Measurements from ENCODE around the gene FAT2.

Gene FAT2

DNA sequence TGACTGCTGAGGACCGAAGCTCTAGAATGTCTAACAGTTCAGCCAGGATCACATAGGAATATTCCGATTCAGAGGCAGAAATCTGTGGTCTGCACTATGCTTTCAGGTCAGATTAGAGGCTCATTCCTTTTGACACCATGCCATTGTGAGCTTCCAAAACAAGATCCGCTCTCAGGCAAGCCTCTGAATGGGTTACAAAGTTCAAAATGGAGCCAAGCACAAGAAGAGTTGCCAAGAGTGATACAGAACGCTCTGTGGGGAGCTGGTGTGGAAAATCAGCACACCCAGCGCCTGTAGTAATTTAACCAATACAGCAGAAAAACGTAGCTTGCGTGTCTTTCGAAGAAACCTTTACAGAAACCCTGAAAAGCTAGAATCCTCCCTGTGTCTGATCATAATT is 33.3 kb upstream of the FAT2 start:
- H3K27me3 ChIP-seq (ENCODE audit: control insufficient read depth, insufficient read depth, low read length) = no peaks in the 10 kb centered on the region
- H3K4me1 ChIP-seq (ENCODE audit: control insufficient read depth, insufficient read depth, low read length) = peaks cover 18% of the 10 kb centered on the region
- H3K9me3 ChIP-seq (ENCODE audit: control insufficient read depth, insufficient read depth, low read depth, low read length) = no peaks in the 10 kb centered on the region
- no peaks in the 10 kb centered on the region for H3K36me3 ChIP-seq (ENCODE audit: control insufficient read depth, insufficient read depth, low read length)
- no peak overlapping the region for H3K4me3 ChIP-seq (ENCODE audit: low read depth, low read length)
- H3K27ac ChIP-seq (ENCODE audit: low read depth, low read length) = no peak overlapping the region
- H3K9ac ChIP-seq (ENCODE audit: low read length) = no peak overlapping the region

DNA sequence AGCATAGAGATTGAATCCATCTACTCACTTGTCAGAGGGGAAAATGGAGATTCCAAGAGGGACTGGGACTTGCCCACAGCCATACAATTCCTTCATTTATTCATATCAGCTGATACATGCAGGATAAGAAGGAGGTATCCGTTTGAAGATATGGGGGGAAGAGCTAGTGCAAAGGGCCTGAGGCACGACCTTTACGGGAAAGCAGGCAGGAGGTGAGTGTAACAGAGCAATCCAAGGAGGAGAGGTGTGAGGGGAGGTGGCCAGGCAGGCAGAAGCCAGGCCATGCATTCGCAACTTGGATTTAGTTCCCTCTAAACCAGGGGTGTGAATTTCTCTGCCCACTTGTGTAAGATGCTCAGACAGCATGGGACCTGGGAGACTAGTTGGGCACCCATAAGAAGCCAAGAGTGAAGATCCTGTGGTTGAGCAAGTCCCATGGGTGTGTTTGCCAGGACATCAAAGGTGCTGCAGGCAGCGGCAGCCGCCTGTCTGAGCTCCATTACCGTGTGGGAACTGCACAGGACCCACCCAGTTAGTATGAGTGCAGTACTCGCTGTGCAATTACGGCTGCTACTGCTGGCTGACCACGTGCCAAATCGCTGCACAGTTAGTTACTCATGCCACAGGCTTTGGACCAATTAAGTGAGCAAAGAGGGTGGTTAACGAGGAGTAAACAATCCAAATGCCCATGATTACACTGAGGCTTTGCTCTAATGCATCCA is 31.4 kb upstream of the FAT2 start:
- Histone ChIP-seq H3K4me1 (ENCODE audit: control insufficient read depth, insufficient read depth, low read length) (peaks cover 23% of the 10 kb centered on the region), H3K27me3 (ENCODE audit: control insufficient read depth, insufficient read depth, low read length) (no peaks in the 10 kb centered on the region), H3K4me3 (ENCODE audit: low read depth, low read length) (no peak overlapping the region), H3K27ac (ENCODE audit: low read depth, low read length) (no peak overlapping the region), H3K36me3 (ENCODE audit: control insufficient read depth, insufficient read depth, low read length) (no peaks in the 10 kb centered on the region), H3K9ac (ENCODE audit: low read length) (no peak overlapping the region), H3K9me3 (ENCODE audit: control insufficient read depth, insufficient read depth, low read depth, low read length) (no peaks in the 10 kb centered on the region)

DNA sequence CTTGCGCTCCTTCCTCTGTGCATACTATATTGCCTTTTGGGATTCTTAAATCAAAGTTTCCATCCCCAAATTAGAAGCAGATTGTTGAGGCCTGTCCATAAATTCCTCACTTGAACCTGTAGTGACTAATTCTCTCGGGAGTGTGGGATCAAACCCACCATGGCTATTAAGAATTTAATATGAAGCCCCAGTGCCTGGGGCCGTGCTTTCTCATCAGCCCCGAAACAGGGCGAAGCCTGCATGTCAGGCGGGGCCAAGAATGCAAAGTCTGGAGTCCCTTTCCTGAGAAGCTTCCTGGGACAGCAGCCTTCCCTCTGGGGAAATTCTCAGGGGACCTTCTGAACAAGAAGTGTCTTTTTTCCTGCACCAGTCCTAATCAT is 29.3 kb upstream of the FAT2 start:
- H3K4me1 ChIP-seq (ENCODE audit: control insufficient read depth, insufficient read depth, low read length) = peaks cover 32% of the 10 kb centered on the region
- no peaks in the 10 kb centered on the region for H3K36me3 ChIP-seq (ENCODE audit: control insufficient read depth, insufficient read depth, low read length)
- no peak overlapping the region for H3K9ac ChIP-seq (ENCODE audit: low read length)
- no peaks in the 10 kb centered on the region for H3K9me3 ChIP-seq (ENCODE audit: control insufficient read depth, insufficient read depth, low read depth, low read length)
- H3K4me3 ChIP-seq (ENCODE audit: low read depth, low read length) = no peak overlapping the region; the same call in 1 of the 2 replicates
- no peaks in the 10 kb centered on the region for H3K27me3 ChIP-seq (ENCODE audit: control insufficient read depth, insufficient read depth, low read length)
- no peak overlapping the region for H3K27ac ChIP-seq (ENCODE audit: low read depth, low read length)

DNA sequence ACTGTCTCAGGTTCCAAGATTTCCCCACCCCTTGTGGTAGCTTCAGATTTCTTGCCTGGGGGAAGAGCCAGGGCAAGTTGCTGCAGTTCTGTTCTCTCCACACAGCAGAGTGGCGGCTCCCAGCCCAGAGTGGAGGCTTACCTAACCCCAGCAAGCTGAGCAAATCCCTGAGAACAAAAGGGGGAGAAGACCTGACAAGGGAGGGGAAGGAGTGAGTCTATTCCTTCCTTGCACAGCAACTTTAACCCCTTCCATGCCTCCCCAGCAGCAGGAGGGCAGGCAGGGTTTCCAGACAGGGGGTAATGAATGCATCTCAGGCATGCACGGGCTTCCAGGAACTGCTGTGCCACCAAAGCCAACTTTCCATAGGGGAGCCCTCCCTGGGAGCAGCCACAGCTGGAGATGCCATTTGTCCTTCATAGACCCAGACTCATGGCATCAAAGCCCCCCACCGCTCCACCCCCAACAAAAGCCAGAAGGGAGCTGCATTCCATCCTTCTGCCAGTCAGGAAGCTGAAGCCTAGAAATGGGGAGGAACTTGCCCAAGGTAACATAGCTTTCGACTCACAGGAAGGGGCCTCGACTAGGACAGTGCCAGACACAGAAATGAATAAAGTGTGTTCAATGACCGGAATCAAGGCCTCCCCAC is 28.8 kb upstream of the FAT2 start:
- H3K27ac ChIP-seq (ENCODE audit: low read depth, low read length) = no peak overlapping the region; the same call in 1 of the 2 replicates
- no peak overlapping the region for H3K9ac ChIP-seq (ENCODE audit: low read length)
- H3K36me3 ChIP-seq (ENCODE audit: control insufficient read depth, insufficient read depth, low read length) = no peaks in the 10 kb centered on the region
- H3K4me3 ChIP-seq (ENCODE audit: low read depth, low read length) = no peak overlapping the region; the same call in 1 of the 2 replicates
- peaks cover 37% of the 10 kb centered on the region for H3K4me1 ChIP-seq (ENCODE audit: control insufficient read depth, insufficient read depth, low read length)
- H3K9me3 ChIP-seq (ENCODE audit: control insufficient read depth, insufficient read depth, low read depth, low read length) = no peaks in the 10 kb centered on the region
- H3K27me3 ChIP-seq (ENCODE audit: control insufficient read depth, insufficient read depth, low read length) = no peaks in the 10 kb centered on the region

DNA sequence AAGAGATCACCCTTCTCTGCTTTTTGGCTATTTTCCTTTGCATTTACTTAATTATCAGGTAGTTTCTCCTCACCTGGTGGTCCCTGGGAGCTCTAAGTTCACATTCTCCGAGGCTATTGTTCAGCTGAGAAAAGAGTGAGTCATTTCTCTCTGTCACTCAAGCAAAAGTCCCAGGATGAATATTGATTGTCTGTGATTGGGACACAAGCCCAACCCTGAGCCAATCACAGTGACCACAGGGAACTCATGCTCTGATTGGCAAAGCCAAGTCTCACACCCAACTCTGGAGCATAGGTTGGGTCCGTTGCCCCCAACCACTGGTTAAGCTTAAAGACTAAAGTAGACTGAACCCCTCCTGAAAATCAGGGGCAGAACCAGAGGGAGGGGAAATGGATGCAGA is 27.8 kb upstream of the FAT2 start:
- Histone ChIP-seq H3K27me3 (ENCODE audit: control insufficient read depth, insufficient read depth, low read length) (no peaks in the 10 kb centered on the region), H3K9ac (ENCODE audit: low read length) (no peak overlapping the region), H3K4me1 (ENCODE audit: control insufficient read depth, insufficient read depth, low read length) (peaks cover 37% of the 10 kb centered on the region), H3K27ac (ENCODE audit: low read depth, low read length) (no peak overlapping the region), H3K36me3 (ENCODE audit: control insufficient read depth, insufficient read depth, low read length) (no peaks in the 10 kb centered on the region), H3K4me3 (ENCODE audit: low read depth, low read length) (no peak overlapping the region), H3K9me3 (ENCODE audit: control insufficient read depth, insufficient read depth, low read depth, low read length) (no peaks in the 10 kb centered on the region)

DNA sequence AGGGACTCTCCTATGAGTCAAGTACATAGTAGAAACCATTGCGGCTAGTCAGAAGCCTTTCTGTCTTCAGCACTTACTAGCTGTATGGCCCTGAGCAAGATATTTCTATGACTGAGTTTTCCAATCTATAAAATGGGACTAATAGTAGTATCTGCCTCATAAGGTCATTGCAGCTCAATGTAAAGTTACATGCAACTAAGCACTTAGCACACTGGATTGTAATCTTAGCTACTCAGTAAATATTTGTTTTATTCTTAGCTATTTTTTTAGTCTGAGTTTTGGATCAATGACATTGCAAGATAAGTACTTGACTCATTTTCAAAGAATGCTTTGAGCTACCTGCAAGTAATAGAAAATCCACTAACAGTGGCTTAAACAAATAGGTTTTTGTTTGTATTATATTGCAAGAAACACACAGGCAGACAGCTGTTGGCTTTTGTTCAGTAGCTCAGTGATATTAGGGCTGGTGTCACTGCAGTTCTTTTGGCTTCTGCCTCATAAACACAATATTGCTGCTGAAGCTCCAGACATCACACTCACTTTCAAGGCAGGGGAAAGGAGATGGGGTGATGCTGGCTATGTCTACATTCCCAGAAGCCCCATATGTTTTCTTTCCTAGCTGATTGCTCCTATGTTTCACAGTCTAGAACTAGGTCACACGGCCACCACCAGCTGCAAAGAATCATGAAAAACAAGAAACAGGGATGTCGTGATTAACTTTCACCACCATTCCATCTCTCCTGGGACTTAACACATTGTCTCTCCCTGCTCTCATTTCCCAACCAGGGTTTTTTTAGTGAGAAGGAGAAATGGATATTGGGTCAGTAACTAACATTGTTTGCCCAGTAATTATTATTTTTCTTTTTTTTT is 26.9 kb upstream of the FAT2 start:
- H3K27me3 ChIP-seq (ENCODE audit: control insufficient read depth, insufficient read depth, low read length) = no peaks in the 10 kb centered on the region
- no peak overlapping the region for H3K27ac ChIP-seq (ENCODE audit: low read depth, low read length)
- H3K9ac ChIP-seq (ENCODE audit: low read length) = no peak overlapping the region

DNA sequence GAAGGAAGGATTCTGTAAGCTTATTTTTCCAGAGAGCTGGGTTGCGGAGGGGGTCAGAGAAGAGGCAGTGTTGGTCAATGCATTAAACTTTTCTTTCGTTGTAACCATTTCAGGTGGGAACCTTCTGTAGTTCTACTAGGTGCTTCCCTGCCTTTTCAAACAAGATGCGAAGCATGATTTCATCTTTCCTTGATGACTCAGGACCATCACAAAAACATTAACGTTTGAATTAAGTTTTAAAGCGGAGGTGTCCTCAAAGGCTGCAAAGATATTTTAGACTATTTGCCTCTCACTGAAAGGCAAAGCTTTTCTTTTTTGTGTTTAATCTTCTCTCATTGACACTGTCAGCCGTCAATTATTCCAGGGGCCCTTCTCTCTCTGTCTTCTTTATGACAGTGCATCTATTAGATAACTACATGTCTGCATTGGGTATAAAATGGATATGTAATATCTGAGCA is 26.3 kb upstream of the FAT2 start:
- H3K9ac ChIP-seq (ENCODE audit: low read length) = no peak overlapping the region
- no peak overlapping the region for H3K27ac ChIP-seq (ENCODE audit: low read depth, low read length)
- H3K4me1 ChIP-seq (ENCODE audit: control insufficient read depth, insufficient read depth, low read length) = peaks cover 37% of the 10 kb centered on the region
- no peak overlapping the region for H3K4me3 ChIP-seq (ENCODE audit: low read depth, low read length)
- H3K36me3 ChIP-seq (ENCODE audit: control insufficient read depth, insufficient read depth, low read length) = no peaks in the 10 kb centered on the region
- no peaks in the 10 kb centered on the region for H3K27me3 ChIP-seq (ENCODE audit: control insufficient read depth, insufficient read depth, low read length)
- no peaks in the 10 kb centered on the region for H3K9me3 ChIP-seq (ENCODE audit: control insufficient read depth, insufficient read depth, low read depth, low read length)

More for the DNA sequence above, 26.9 kb upstream of the FAT2 start:
- H3K36me3 ChIP-seq (ENCODE audit: control insufficient read depth, insufficient read depth, low read length) = no peaks in the 10 kb centered on the region
- H3K9me3 ChIP-seq (ENCODE audit: control insufficient read depth, insufficient read depth, low read depth, low read length) = no peaks in the 10 kb centered on the region
- no peak overlapping the region for H3K4me3 ChIP-seq (ENCODE audit: low read depth, low read length)
- peaks cover 37% of the 10 kb centered on the region for H3K4me1 ChIP-seq (ENCODE audit: control insufficient read depth, insufficient read depth, low read length)

DNA sequence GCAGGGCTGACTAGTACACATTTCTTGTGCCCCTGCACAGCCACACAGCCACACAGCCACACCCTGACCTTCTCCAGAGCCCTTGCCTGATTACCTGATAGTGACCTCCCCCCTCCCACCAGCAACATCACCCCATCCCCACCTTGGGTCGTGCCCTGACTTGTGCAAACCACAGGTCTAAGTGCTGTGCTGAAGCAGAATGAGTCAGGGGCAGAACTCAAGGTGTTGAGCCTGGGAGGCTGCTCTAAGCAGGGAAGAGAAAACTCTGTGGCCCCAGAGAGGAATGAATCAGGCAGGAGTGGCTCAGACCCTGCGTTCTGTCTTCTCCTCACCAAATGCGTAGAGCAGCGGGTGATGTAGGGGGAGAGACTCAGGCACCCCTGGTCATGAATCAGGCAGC is 24.3 kb upstream of the FAT2 start:
- H3K4me1 ChIP-seq (ENCODE audit: control insufficient read depth, insufficient read depth, low read length) = peaks cover 32% of the 10 kb centered on the region
- no peaks in the 10 kb centered on the region for H3K9me3 ChIP-seq (ENCODE audit: control insufficient read depth, insufficient read depth, low read depth, low read length)
- H3K27me3 ChIP-seq (ENCODE audit: control insufficient read depth, insufficient read depth, low read length) = no peaks in the 10 kb centered on the region
- no peak overlapping the region for H3K9ac ChIP-seq (ENCODE audit: low read length)
- no peak overlapping the region for H3K4me3 ChIP-seq (ENCODE audit: low read depth, low read length)
- H3K27ac ChIP-seq (ENCODE audit: low read depth, low read length) = no peak overlapping the region
- H3K36me3 ChIP-seq (ENCODE audit: control insufficient read depth, insufficient read depth, low read length) = no peaks in the 10 kb centered on the region

DNA sequence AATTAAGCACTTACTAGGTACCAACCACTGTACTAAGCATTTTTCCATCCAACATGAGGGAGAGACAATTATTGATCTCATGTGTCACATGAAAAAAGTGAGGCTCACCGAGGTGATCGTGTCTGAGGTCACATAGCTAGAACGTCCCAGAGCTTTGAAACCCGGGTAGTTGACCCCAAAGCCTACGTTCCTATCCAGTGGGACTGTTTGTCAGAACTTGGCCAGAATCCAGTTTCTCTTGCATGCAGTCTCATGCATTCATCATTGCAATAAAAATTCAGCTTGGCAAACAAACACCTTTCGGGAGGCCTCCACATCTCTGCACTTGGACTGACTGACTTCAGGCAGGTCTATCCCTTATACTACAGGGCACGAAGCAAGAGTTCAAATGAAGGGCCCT is 23.4 kb upstream of the FAT2 start:
- no peaks in the 10 kb centered on the region for H3K27me3 ChIP-seq (ENCODE audit: control insufficient read depth, insufficient read depth, low read length)
- H3K27ac ChIP-seq (ENCODE audit: low read depth, low read length) = no peak overlapping the region
- no peak overlapping the region for H3K9ac ChIP-seq (ENCODE audit: low read length)
- peaks cover 23% of the 10 kb centered on the region for H3K4me1 ChIP-seq (ENCODE audit: control insufficient read depth, insufficient read depth, low read length)
- H3K36me3 ChIP-seq (ENCODE audit: control insufficient read depth, insufficient read depth, low read length) = no peaks in the 10 kb centered on the region
- H3K4me3 ChIP-seq (ENCODE audit: low read depth, low read length) = no peak overlapping the region
- no peaks in the 10 kb centered on the region for H3K9me3 ChIP-seq (ENCODE audit: control insufficient read depth, insufficient read depth, low read depth, low read length)

DNA sequence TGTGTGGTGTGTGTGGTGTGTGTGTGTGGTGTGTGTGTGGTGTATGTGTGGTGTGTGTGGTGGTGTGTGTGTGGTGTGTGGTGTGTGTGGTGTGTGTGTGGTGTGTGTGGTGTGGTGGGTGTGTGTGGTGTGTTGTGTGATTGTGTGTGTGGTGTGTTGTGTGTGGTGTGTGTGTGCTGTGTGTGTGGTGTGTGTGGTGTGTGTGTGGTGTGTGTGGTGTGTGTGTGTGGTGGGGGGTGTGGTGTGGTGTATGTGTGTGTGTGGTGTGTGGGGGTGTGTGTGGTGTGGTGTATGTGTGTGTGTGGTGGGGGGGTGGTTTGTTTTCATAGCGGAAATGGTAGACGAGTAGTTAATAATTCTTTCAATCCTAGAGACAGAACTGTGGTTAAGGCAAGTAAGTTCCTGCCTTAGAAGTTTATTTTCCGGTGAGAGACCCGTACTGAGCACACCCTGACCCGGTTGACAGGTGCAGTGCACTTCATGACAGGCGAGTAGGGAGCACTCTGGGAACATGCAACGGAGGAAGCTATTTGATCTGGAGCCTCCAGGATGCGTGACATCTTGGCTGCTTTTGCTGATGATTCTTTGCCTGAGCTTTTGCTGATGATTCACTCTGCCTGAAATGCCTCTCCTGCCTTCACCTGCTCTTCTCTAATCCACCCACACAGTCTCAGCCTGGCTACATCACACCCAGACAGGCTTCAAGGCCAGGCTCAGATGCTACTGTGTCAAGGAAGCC is 21.7 kb upstream of the FAT2 start:
- Histone ChIP-seq H3K27me3 (ENCODE audit: control insufficient read depth, insufficient read depth, low read length) (no peaks in the 10 kb centered on the region), H3K4me3 (ENCODE audit: low read depth, low read length) (no peak overlapping the region), H3K27ac (ENCODE audit: low read depth, low read length) (no peak overlapping the region), H3K36me3 (ENCODE audit: control insufficient read depth, insufficient read depth, low read length) (no peaks in the 10 kb centered on the region), H3K4me1 (ENCODE audit: control insufficient read depth, insufficient read depth, low read length) (peaks cover 14% of the 10 kb centered on the region), H3K9me3 (ENCODE audit: control insufficient read depth, insufficient read depth, low read depth, low read length) (no peaks in the 10 kb centered on the region), H3K9ac (ENCODE audit: low read length) (no peak overlapping the region)
